Fibroblast of skin of left quadriceps (primary cell): ENCODE measurements around the gene COPA.
A peak's percentile ranks its signal among the peaks of the same experiment; 100 is the strongest.
"Not testable (repeated sequence)": the region's sequence is repeated elsewhere in the genome, so short reads cannot be mapped to it uniquely, and the experiment has no call there.

Source experiments
- DNase-seq, 2 experiments: peaks; one replicate each; pipeline ENCODE4 v3.0.0-alpha.2; 2013; ENCODE audit warnings: low read depth in 2 of 2

Gene COPA

GRCh38 chr1:160325252-160325651, 17.8 kb downstream of the COPA start:
- DNase-seq = no peak

- DNase-seq = no peak
Observed at GRCh38 chr1:160322831-160323230, 20.2 kb downstream of the COPA start.

- no peak for DNase-seq
Observed at GRCh38 chr1:160315359-160315758, 27.7 kb downstream of the COPA start.

- no peak for DNase-seq
Observed at GRCh38 chr1:160309571-160309970, 33.5 kb downstream of the COPA start.

GRCh38 chr1:160309185-160309557, 33.9 kb downstream of the COPA start:
- no peak for DNase-seq

- no peak for DNase-seq
Observed at GRCh38 chr1:160308451-160309184, 34.4 kb downstream of the COPA start.

GRCh38 chr1:160307118-160307791, 35.8 kb downstream of the COPA start:
- DNase-seq = no peak

GRCh38 chr1:160300173-160300572, 42.9 kb downstream of the COPA start:
- no peak for DNase-seq

GRCh38 chr1:160296036-160296435, 47.0 kb downstream of the COPA start:
- no peak for DNase-seq

GRCh38 chr1:160293020-160293968, 49.8 kb downstream of the COPA start:
- DNase-seq = no peak

- DNase-seq = peak in 1 of 2 experiments; percentile 21
Observed at GRCh38 chr1:160291248-160292220, 51.5 kb downstream of the COPA start.

- DNase-seq = not testable (repeated sequence)
Observed at GRCh38 chr1:160287769-160288168, 55.3 kb downstream of the COPA start.

GRCh38 chr1:160285506-160285905, 57.5 kb downstream of the COPA start:
- no peak for DNase-seq

- peak; percentile 77 for DNase-seq
Observed at GRCh38 chr1:160284782-160285344, 58.2 kb downstream of the COPA start, which contains the start of gene PEX19. TSS of gene PEX19 (minus strand) at chr1:160285133. CDS start at chr1:160285124, 9 bp downstream.

- DNase-seq = no peak
Observed at GRCh38 chr1:160284220-160284781, 58.7 kb downstream of the COPA start.

GRCh38 chr1:160282807-160283206, 60.2 kb downstream of the COPA start:
- no peak for DNase-seq

- DNase-seq = no peak
Observed at GRCh38 chr1:160277987-160278386, 65.1 kb downstream of the COPA start.

GRCh38 chr1:160277330-160277729, 65.7 kb downstream of the COPA start:
- no peak for DNase-seq

GRCh38 chr1:160271025-160271424, 72.0 kb downstream of the COPA start:
- no peak for DNase-seq

GRCh38 chr1:160267284-160267991, 75.6 kb downstream of the COPA start:
- DNase-seq = no peak
